ENCODE results near the gene DPF3. TPM values are rescaled to one million over a fixed set of nuclear protein-coding genes. Genes with fewer than 3 reads are reported as not detected.

DPF3 gene
- total RNA-seq, 1 donor from 2014 or later = 3.0 TPM

GRCh38 chr14:72901361-72901760, 7.5 kb upstream of the DPF3 start:
- no peaks in the 10 kb centered on the region for H3K27me3 Mint-ChIP-seq (ENCODE audit: unreplicated experiment)
- H3K4me1 Mint-ChIP-seq (ENCODE audit: unreplicated experiment) = no peaks in the 10 kb centered on the region
- no peak overlapping the region for H3K27ac Mint-ChIP-seq (ENCODE audit: unreplicated experiment)
- no peak overlapping the region for H3K4me3 Mint-ChIP-seq (ENCODE audit: unreplicated experiment)
- no peaks in the 10 kb centered on the region for H3K36me3 Mint-ChIP-seq (ENCODE audit: low read depth, unreplicated experiment)
- DNase-seq (ENCODE audit: low spot score) = no peak
- no peaks in the 10 kb centered on the region for H3K9me3 Mint-ChIP-seq (ENCODE audit: unreplicated experiment)
- TF ChIP-seq CTCF (IDR thresholded peaks at IDR 0.05; ENCODE audit: unreplicated experiment) = no peak

- Mint-ChIP-seq H3K27ac (ENCODE audit: unreplicated experiment) (no peak overlapping the region), H3K36me3 (ENCODE audit: low read depth, unreplicated experiment) (peaks cover 5% of the 10 kb centered on the region), H3K4me1 (ENCODE audit: unreplicated experiment) (peaks cover 7% of the 10 kb centered on the region), H3K9me3 (ENCODE audit: unreplicated experiment) (no peaks in the 10 kb centered on the region), H3K27me3 (ENCODE audit: unreplicated experiment) (peaks cover 4% of the 10 kb centered on the region), H3K4me3 (ENCODE audit: unreplicated experiment) (no peak overlapping the region)
- no peak for TF ChIP-seq CTCF (IDR thresholded peaks at IDR 0.05; ENCODE audit: unreplicated experiment)
- DNase-seq (ENCODE audit: low spot score) = no peak
Observed at GRCh38 chr14:72898448-72898847, 4.5 kb upstream of the DPF3 start.

- H3K27me3 Mint-ChIP-seq (ENCODE audit: unreplicated experiment) = peaks cover 14% of the 10 kb centered on the region
- no peak for TF ChIP-seq CTCF (IDR thresholded peaks at IDR 0.05; ENCODE audit: unreplicated experiment)
- peak overlapping the region; percentile 96 for H3K4me3 Mint-ChIP-seq (ENCODE audit: unreplicated experiment)
- peak; percentile 31 for DNase-seq (ENCODE audit: low spot score)
- H3K36me3 Mint-ChIP-seq (ENCODE audit: low read depth, unreplicated experiment) = peaks cover 5% of the 10 kb centered on the region
- no peak overlapping the region for H3K27ac Mint-ChIP-seq (ENCODE audit: unreplicated experiment)
- H3K4me1 Mint-ChIP-seq (ENCODE audit: unreplicated experiment) = peaks cover 23% of the 10 kb centered on the region
- no peaks in the 10 kb centered on the region for H3K9me3 Mint-ChIP-seq (ENCODE audit: unreplicated experiment)
Observed at GRCh38 chr14:72894623-72895378, 900 bp upstream of the DPF3 start.

GRCh38 chr14:72894323-72894622, 372 bp upstream of the DPF3 start:
- H3K27me3 Mint-ChIP-seq (ENCODE audit: unreplicated experiment) = peaks cover 14% of the 10 kb centered on the region
- H3K4me1 Mint-ChIP-seq (ENCODE audit: unreplicated experiment) = peaks cover 23% of the 10 kb centered on the region
- peak overlapping the region; percentile 96 for H3K4me3 Mint-ChIP-seq (ENCODE audit: unreplicated experiment)
- no peak for TF ChIP-seq CTCF (IDR thresholded peaks at IDR 0.05; ENCODE audit: unreplicated experiment)
- no peaks in the 10 kb centered on the region for H3K9me3 Mint-ChIP-seq (ENCODE audit: unreplicated experiment)
- no peak overlapping the region for H3K27ac Mint-ChIP-seq (ENCODE audit: unreplicated experiment)
- H3K36me3 Mint-ChIP-seq (ENCODE audit: low read depth, unreplicated experiment) = peaks cover 5% of the 10 kb centered on the region
- no peak for DNase-seq (ENCODE audit: low spot score)

- H3K36me3 Mint-ChIP-seq (ENCODE audit: low read depth, unreplicated experiment) = peaks cover 5% of the 10 kb centered on the region
- no peak overlapping the region for H3K27ac Mint-ChIP-seq (ENCODE audit: unreplicated experiment)
- peaks cover 23% of the 10 kb centered on the region for H3K4me1 Mint-ChIP-seq (ENCODE audit: unreplicated experiment)
- H3K27me3 Mint-ChIP-seq (ENCODE audit: unreplicated experiment) = peaks cover 14% of the 10 kb centered on the region
- peak; percentile 41 for DNase-seq (ENCODE audit: low spot score)
- no peaks in the 10 kb centered on the region for H3K9me3 Mint-ChIP-seq (ENCODE audit: unreplicated experiment)
- peak overlapping the region; percentile 93 for H3K4me3 Mint-ChIP-seq (ENCODE audit: unreplicated experiment)
- no peak for TF ChIP-seq CTCF (IDR thresholded peaks at IDR 0.05; ENCODE audit: unreplicated experiment)
Observed at GRCh38 chr14:72892879-72893635, 844 bp downstream of the DPF3 start.

All from endothelial cell (in vitro differentiated cells).